NCI-H2029 (cell line): ENCODE measurements around the gene PLA2G12B.
"Not testable (repeated sequence)": the region's sequence is repeated elsewhere in the genome, so short reads cannot be mapped to it uniquely, and the experiment has no call there.

Experiments
- DNase-seq: peaks from one replicate; lab custom pipeline; 2025; lab: John Stamatoyannopoulos, UW

PLA2G12B gene

GRCh38 chr10:72935361-72935760, 19.2 kb downstream of the PLA2G12B start:
- DNase-seq: no peak

- DNase-seq: no peak
Measured at GRCh38 chr10:72932259-72933015, 22.2 kb downstream of the PLA2G12B start.

DNA sequence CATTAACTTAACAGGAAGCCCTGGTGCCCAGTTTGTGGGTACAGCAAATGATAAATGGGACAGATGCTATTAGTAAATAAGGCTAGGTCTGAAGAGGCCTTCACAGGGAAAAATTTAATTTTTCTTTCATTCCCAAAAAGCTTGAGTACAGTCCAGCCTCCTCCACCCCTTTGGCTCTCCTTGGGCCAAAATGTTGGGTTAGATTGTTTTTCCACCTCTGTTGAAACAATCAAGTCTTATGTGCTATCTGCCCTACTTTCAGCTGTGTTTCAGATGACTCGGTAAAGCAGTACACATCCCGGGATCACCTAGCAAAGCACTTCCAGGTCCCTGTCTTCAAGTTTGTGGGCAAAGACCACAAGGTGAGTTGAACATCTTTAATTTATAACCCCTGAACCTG, 24.3 kb downstream of the PLA2G12B start:
- DNase-seq: no peak

DNA sequence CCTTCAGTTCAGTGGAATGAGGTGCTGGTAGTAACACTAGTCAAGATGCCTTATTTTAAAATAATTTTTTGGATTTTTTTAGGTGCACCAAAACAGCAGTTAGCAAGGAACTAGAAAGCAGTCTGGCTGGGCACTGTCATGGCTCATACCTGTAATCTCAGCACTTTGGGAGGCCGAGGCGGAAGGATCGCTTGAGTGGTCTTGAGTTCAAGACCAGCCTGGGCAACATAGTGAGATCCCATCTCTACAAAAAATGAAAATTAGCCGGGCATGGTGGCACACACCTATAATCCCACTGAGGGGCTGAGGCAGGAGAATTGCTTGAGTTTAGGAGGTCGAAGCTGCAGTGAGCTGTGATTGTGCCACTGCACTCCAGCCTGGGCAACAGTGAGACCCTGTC, 25.8 kb downstream of the PLA2G12B start:
- no peak for DNase-seq

DNA sequence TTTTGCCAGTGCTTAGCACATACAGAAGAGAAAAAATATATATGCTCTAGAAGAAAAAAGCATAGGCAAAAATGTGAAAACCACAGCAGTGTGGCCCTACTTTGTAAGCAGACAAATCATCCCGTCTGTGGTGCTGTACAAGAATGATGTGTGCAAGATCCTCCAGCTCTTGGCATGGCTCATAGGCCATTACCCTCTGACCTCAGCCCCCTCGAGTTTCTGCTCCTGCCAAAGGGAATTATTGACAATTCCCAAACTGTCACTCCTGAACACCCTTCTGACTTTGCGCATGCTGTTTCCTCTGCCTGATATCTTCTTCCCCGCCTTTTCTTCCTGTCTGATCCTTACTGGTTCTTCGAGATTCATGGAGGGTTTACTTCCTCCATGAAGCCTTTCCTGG, 27.1 kb downstream of the PLA2G12B start:
- no peak for DNase-seq

GRCh38 chr10:72925951-72926465, 28.6 kb downstream of the PLA2G12B start:
- no peak for DNase-seq

DNA sequence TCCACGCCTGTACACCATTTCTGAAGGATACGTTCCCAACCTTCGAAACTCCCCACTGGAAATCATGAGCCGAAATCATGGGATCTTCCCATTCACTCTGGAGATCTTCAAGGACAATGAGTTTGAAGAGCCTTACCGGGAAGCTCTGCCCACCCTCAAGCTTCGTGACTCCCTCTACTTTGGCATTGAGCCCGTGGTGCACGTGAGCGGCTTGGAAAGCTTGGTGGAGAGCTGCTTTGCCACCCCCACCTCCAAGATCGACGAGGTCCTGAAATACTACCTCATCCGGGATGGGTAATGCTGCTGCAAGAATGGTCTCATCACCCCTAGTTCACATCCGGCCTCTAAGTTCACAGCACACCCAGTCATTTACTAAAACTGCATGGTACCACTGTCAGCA, 30.3 kb downstream of the PLA2G12B start:
- no peak for DNase-seq

- DNase-seq: not testable (repeated sequence)
Measured at GRCh38 chr10:72921147-72921683, 33.4 kb downstream of the PLA2G12B start.

DNA sequence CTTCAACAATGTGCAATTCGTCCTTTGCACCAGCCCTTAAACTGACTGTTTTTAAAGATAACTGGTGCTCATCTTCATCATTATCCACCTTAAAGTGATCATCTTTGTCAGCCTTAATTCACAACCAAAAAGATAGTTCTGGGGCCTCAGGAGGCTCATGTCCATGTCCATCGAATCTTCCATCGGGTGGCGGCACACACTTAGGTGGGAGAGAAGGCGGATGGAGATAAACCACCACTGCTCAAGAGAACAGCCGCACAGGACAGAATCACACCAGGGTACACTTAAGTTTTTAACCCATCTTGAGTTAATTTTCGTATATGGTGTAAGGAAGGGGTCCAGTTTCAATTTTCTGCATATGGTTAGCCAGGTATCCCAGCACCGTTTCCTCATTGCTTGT, 36.3 kb downstream of the PLA2G12B start:
- no peak for DNase-seq

- DNase-seq: not testable (repeated sequence)
Measured at GRCh38 chr10:72917803-72918332, 36.7 kb downstream of the PLA2G12B start.

- DNase-seq: not testable (repeated sequence)
Measured at GRCh38 chr10:72917201-72917600, 37.4 kb downstream of the PLA2G12B start.

DNA sequence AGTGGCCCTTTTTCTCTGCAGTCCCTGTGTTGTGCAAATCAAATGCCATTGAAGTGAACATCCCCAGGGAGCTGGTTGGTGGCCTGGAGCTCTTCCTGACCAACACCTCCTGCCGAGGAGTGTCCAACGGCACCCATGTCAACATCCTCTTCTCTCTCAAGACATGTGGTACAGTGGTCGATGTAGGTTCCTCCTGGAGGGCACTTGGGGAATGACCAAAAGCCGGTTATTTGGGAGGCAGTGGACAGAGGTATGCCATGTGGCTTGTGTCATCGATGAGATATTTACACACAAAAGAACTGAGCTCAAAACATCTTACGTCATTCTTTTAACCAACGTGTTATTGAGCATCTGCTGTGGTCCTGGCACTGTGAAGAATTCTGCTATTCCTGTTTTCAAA, 41.3 kb downstream of the PLA2G12B start:
- no peak for DNase-seq

DNA sequence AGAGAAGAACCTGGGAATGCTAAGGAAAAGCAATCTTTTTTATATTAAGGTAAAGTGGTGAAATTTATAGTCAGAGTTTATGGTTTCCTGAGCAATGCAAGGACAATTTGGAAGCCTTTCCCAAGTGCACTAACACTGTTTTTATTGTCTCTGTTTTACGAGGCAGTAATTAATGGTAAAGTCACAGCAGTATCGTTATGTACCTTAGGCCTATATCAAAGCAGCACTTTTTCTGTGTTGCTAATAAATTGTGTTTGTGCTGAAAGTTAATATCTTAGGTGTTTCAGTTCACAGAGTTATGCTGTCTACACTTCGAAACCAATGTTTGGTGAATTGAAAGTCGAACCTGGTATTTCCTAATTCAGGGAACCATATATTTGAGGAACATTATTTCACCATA, 41.9 kb downstream of the PLA2G12B start:
- DNase-seq: no peak

DNA sequence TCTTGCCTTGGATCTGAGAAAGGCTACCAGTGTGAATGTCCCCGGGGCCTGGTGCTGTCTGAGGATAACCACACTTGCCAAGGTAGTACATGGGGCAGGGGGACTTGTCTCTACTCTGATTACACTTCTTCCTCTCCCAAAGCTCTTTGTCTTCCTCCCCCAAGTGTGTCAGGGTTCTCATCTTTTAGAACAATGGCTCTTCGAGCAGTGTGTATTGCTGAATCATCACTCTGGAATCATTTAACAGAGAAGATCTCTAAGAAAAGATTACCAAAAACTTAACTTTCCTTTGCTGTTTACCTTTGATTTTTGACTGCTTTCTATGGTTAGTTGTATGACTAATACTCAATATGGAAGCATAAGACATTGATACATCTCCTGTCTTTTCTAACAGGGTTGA, 42.8 kb downstream of the PLA2G12B start:
- DNase-seq: no peak

DNA sequence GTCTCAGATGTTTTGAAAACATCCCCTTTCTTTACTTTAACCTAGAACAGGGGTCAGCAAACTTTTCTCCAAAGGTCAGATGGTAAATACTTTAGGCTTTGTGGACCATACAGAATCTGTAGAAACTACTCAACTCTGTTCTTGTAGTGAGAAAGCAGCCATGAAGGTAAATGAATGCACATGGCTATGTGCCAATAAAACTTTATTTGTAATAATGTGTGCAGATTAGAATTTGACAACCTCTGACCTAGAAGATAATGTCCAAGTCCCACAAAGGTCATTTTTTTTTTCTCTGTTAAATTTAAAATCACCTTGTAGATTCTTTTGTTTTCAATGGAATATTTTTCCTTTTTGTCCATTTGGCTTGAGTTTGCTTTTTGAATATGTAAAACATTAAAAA, 43.9 kb downstream of the PLA2G12B start:
- no peak for DNase-seq

DNA sequence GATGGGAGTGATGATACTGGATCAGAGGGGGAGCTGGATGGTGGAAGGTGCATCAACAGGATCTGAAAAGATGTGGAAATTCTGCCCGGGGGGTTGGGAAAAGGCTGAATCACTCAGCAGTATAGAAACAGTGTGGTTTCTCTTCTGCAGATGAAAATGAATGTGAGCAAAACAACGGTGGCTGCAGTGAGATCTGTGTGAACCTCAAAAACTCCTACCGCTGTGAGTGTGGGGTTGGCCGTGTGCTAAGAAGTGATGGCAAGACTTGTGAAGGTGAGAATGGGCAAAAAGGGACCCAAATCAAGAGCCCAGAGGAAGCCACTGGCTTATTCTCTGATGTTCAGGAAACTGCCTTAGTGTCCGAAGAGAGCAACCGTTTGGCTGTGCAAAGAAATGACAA, 48.2 kb downstream of the PLA2G12B start:
- DNase-seq: no peak

GRCh38 chr10:72904806-72905205, 49.8 kb downstream of the PLA2G12B start:
- no peak for DNase-seq

DNA sequence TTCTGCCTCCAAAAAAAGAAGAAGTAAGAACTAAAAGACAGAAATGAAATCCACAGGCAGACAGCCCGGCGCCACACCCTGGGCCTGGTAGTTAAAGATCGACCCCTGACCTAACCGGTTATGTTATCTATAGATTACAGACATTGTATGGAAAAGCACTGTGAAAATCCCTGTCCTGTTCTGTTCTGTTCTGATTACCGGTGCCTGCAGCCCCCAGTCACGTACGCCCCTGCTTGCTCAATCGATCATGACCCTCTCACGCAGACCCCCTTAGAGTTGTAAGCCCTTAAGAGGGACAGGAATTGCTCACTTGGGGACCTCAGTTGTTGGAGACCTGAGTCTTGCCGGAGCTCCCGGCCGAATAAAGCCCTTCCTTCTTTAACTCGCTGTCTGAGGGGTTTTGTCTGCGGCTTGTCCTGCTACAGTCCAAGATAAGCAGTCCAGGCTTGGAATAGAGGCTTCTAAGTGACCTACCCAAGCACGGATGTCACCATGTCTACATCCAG, 50.6 kb downstream of the PLA2G12B start:
- not testable (repeated sequence) for DNase-seq

GRCh38 chr10:72899545-72899944, 55.1 kb downstream of the PLA2G12B start:
- DNase-seq: no peak

GRCh38 chr10:72898616-72899015, 56.0 kb downstream of the PLA2G12B start:
- DNase-seq: no peak

GRCh38 chr10:72895236-72895850, 59.3 kb downstream of the PLA2G12B start:
- no peak for DNase-seq

DNA sequence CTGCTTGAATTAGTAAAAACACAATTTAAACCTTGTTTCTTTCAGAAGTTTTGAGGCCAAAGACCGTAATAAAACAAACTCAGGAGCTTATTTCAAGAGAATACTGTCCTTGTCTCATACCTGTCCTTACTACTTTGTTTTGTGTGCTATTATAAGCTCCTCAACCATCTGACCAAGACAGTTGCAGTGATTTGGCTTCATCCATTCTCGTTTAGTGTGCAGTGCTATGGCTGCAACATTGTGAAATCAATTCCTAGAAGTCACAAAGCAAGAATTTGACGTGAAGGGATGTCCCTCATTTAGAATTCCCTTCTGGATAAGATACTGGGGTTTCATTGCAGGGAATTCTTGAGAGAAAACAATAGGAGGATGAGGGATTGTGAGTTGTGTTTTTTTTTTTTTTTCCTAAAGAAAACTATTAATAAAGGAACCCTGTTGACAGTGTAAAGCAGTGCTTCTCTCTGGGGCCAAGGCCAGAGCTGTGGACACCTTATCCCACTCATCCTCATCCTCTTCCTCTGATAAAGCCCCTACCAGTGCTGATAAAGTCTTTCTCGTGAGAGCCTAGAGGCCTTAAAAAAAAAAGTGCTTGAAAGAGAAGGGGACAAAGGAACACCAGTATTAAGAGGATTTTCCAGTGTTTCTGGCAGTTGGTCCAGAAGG, 61.3 kb downstream of the PLA2G12B start, which contains the start of gene OIT3:
Gene OIT3 (plus strand): TSS at position 604 of the 663 bp plus-strand sequence. CDS start 60 bp downstream, outside the sequence.
- no peak for DNase-seq
